Large intestine (tissue), 3 donors: ENCODE measurements around the gene ICAM4. TPM values are rescaled to one million over a fixed set of nuclear protein-coding genes. Genes with fewer than 3 reads are reported as not detected.
"Not testable (repeated sequence)": the region's sequence is repeated elsewhere in the genome, so short reads cannot be mapped to it uniquely, and the experiment has no call there.

Source experiments
- DNase-seq, 2 donors: peaks; one replicate each; pipeline versions ENCODE4 v3.0.0 to v3.0.0-alpha.2; 2013
- H3K27ac ChIP-seq: one replicate; pipeline ENCODE4 v1.5.1; 2013; ENCODE audit warnings: low read length
- H3K27me3 ChIP-seq: 2 replicates; pipeline ENCODE4 v1.6.1; 2013; ENCODE audit warnings: low read length; ENCODE audit not compliant: control insufficient read depth, insufficient read depth
- H3K36me3 ChIP-seq: 2 replicates; pipeline ENCODE4 v1.6.1; 2013; ENCODE audit warnings: low read length; ENCODE audit not compliant: control insufficient read depth, insufficient read depth
- H3K4me1 ChIP-seq: one replicate; pipeline ENCODE4 v1.6.1; 2013; ENCODE audit warnings: low read length; ENCODE audit not compliant: control insufficient read depth, insufficient read depth
- H3K4me3 ChIP-seq: one replicate; pipeline ENCODE4 v1.5.1; 2013; ENCODE audit warnings: low read length
- H3K9me3 ChIP-seq: one replicate; pipeline ENCODE4 v1.6.1; 2013; ENCODE audit warnings: mild to moderate bottlenecking, low read depth, low read length, moderate library complexity; ENCODE audit not compliant: control insufficient read depth
- WGBS: methylation state at CpG from one replicate; pipeline ENCODE4 v1.1.5; 2013; ENCODE audit warnings: low lambda C conversion rate; ENCODE audit not compliant: insufficient coverage; 5-methylcytosine and 5-hydroxymethylcytosine counted together
- polyA plus RNA-seq: library from polyadenylated mRNA; unstranded; fragments of 120-200 nt; gene quantifications from one replicate; pipeline ENCODE4 v1.2.1, GENCODE V29; 2013

ICAM4 gene
- polyA plus RNA-seq, 1 donor: 1.2 TPM

GRCh38 chr19:10332965-10333757, 46.4 kb downstream of the ICAM4 start, which contains the start of gene RAVER1:
TSS of gene RAVER1 (minus strand) at chr19:10333529. CDS start at chr19:10333507, 22 bp downstream.
- Histone ChIP-seq H3K36me3 (peaks cover 30% of the 10 kb centered on the region), H3K4me3 (peak within 1 kb of the TSS; percentile 74), H3K9me3 (no peaks in the 10 kb centered on the region), H3K4me1 (peaks cover 12% of the 10 kb centered on the region), H3K27ac (peak within 1 kb of the TSS; percentile 86), H3K27me3 (no peaks in the 10 kb centered on the region)
- 0% methylated on average over 3 of the region's 82 CpGs for WGBS
- DNase-seq: peak; percentile 98 to 99

GRCh38 chr19:10333758-10334587, 47.2 kb downstream of the ICAM4 start:
- peak overlapping the region; percentile 86 for H3K27ac ChIP-seq
- peak in 1 of 2 donors; percentile 49 for DNase-seq
- H3K4me1 ChIP-seq: peaks cover 12% of the 10 kb centered on the region
- whole genome bisulfite sequencing: no CpG with 5 or more reads among the region's 44 CpGs
- peaks cover 21% of the 10 kb centered on the region for H3K36me3 ChIP-seq
- peak overlapping the region; percentile 74 for H3K4me3 ChIP-seq
- no peaks in the 10 kb centered on the region for H3K9me3 ChIP-seq
- no peaks in the 10 kb centered on the region for H3K27me3 ChIP-seq

GRCh38 chr19:10334588-10335351, 48.0 kb downstream of the ICAM4 start:
- no CpG with 5 or more reads among the region's 59 CpGs for WGBS
- no peaks in the 10 kb centered on the region for H3K9me3 ChIP-seq
- peaks cover 13% of the 10 kb centered on the region for H3K36me3 ChIP-seq
- H3K4me1 ChIP-seq: peaks cover 12% of the 10 kb centered on the region
- H3K27me3 ChIP-seq: no peaks in the 10 kb centered on the region
- DNase-seq: peak; percentile 91 to 94
- peak overlapping the region; percentile 74 for H3K4me3 ChIP-seq
- peak overlapping the region; percentile 86 for H3K27ac ChIP-seq

GRCh38 chr19:10335352-10335985, 48.7 kb downstream of the ICAM4 start:
- H3K27ac ChIP-seq: no peak overlapping the region
- DNase-seq: no peak
- H3K9me3 ChIP-seq: no peaks in the 10 kb centered on the region
- peaks cover 6% of the 10 kb centered on the region for H3K36me3 ChIP-seq
- no peaks in the 10 kb centered on the region for H3K27me3 ChIP-seq
- WGBS: no CpG with 5 or more reads among the region's 26 CpGs
- H3K4me1 ChIP-seq: peaks cover 12% of the 10 kb centered on the region
- peak overlapping the region; percentile 74 for H3K4me3 ChIP-seq

- not testable (repeated sequence) for H3K36me3 ChIP-seq, H3K27me3 ChIP-seq, H3K4me1 ChIP-seq, DNase-seq, H3K4me3 ChIP-seq, H3K27ac ChIP-seq, H3K9me3 ChIP-seq
- no CpG with 5 or more reads among the region's 9 CpGs for WGBS
Observed at GRCh38 chr19:10336725-10337124, 50.0 kb downstream of the ICAM4 start.

Other genes starting within 250 kb of the ICAM4 start
- 44.5 TPM for gene SHFL, start 200.6 kb upstream of the ICAM4 start, polyA plus RNA-seq
- 6.6 TPM for gene ANGPTL6, start 184.3 kb upstream of the ICAM4 start, polyA plus RNA-seq
- 41.3 TPM for gene PPAN, start 180.6 kb upstream of the ICAM4 start, polyA plus RNA-seq
- gene P2RY11, start 175.3 kb upstream of the ICAM4 start, polyA plus RNA-seq: 14.4 TPM
- gene EIF3G, start 167.1 kb upstream of the ICAM4 start, polyA plus RNA-seq: 221 TPM
- 51.9 TPM for gene DNMT1, start 92.0 kb upstream of the ICAM4 start, polyA plus RNA-seq
- 4.4 TPM for gene S1PR2, start 55.6 kb upstream of the ICAM4 start, polyA plus RNA-seq
- gene MRPL4, start 34.7 kb upstream of the ICAM4 start, polyA plus RNA-seq: 37.2 TPM
- gene ICAM1, start 15.8 kb upstream of the ICAM4 start, polyA plus RNA-seq: 14.8 TPM
- 0.87 TPM for gene ICAM5, start 3.0 kb downstream of the ICAM4 start, polyA plus RNA-seq
- gene ZGLP1, start 22.9 kb downstream of the ICAM4 start, polyA plus RNA-seq: 7.6 TPM
- gene FDX2, start 29.1 kb downstream of the ICAM4 start, polyA plus RNA-seq: 17.9 TPM
- gene RAVER1, start 46.6 kb downstream of the ICAM4 start, polyA plus RNA-seq: 45.2 TPM
- gene ICAM3, start 52.7 kb downstream of the ICAM4 start, polyA plus RNA-seq: 5.3 TPM
- gene TYK2, start 93.6 kb downstream of the ICAM4 start, polyA plus RNA-seq: 111 TPM
- gene CDC37, start 116.6 kb downstream of the ICAM4 start, polyA plus RNA-seq: 155 TPM
- gene PDE4A, start 133.6 kb downstream of the ICAM4 start, polyA plus RNA-seq: 2.2 TPM
- gene KEAP1, start 216.4 kb downstream of the ICAM4 start, polyA plus RNA-seq: 36.7 TPM
- gene S1PR5, start 230.5 kb downstream of the ICAM4 start, polyA plus RNA-seq: 0.96 TPM